NCI-H510A treated with DMSO at 0.1 percent for 48 hours (cell line): ENCODE data around the gene UGP2.
A peak's percentile ranks its signal among the peaks of the same experiment; 100 is the strongest.
"Not testable (repeated sequence)": the region's sequence is repeated elsewhere in the genome, so short reads cannot be mapped to it uniquely, and the experiment has no call there.

Experiments
- DNase-seq: peaks from one replicate; lab custom pipeline; 2025; lab: John Stamatoyannopoulos, UW

Gene UGP2

DNA sequence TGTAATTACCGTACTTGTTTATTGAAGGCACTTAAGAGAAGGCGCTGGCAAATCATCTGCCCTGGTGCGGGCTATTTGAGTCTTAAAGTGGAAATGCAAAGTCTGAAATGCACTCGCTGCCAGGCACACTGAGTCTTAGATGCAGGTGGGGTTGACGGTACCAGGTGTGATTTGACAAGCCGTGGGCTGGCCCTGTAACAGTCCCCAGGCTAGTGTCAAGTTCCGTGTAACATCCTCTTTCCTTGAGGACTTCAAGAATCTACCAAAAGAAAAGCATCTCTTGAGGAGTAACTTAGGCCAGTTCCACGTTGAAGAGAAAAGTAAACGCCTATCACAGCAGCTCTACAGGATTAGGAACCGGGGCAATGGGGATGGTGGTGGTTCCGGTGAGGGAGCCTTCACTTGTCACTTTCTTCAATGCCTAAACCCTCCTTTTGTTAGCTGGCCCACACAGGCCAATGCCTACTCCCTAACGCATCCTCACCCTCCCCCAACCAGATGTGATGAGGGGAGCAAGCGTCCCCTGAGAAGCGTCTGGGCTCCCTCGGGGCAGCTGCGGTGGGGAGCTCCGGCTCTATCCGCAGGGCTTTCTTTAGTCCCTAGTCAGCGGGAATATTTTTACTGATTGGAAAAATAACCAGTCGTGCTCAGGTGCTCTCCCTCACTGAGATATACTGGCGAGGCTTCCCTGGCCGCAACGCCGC, 1.5 kb upstream of the UGP2 start:
- no peak for DNase-seq

GRCh38 chr2:63840785-63841253, 877 bp upstream of the UGP2 start:
- peak; percentile 96 for DNase-seq

- DNase-seq = peak; percentile 39
These were observed 709 bp downstream of the UGP2 start for GRCh38 chr2:63842149-63843061.

DNA sequence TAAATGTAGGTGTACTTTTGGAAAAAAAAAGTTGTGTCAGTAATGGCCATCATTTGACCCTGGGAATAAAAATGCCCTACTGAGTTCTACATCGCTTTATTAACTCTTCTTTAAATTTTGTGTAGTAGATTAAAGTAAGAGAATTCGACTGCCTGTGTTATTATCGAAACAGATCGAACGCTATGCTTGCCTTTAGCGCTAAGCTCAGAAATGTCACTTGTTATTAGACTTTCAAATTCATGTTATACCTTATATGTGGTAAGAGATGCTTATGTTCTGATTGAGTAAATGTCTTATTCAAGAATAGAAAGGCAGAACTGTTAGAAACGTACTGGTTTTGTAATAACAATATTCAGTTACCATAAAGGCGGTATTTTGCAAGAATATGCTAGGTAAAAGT, 1.4 kb downstream of the UGP2 start:
- DNase-seq = no peak

- DNase-seq = no peak
These were observed 2.1 kb downstream of the UGP2 start for GRCh38 chr2:63843791-63844190.

GRCh38 chr2:63844616-63845015, 2.9 kb downstream of the UGP2 start:
- no peak for DNase-seq

DNA sequence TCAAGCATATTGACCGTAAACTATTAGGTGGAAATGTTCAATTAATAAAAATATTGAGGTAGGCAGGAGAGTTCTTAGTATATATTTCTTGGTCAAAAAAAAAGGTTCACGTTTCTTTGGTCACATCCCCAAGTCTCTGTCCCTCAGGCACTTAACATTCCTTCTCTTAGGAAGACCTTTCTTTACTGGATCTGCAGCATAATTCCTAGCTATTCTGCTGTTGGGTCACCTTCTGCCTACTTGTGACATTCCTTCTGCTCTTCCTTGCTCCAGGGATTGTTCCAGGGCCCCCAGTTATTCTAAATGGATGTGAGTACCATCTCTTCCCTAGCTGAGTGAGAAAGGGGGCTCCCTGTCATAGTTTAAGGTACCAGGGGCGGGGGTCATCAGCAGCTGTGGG, 4.2 kb downstream of the UGP2 start:
- DNase-seq = no peak

- no peak for DNase-seq
These were observed 4.8 kb downstream of the UGP2 start for GRCh38 chr2:63846487-63846886.

- not testable (repeated sequence) for DNase-seq
These were observed 5.9 kb downstream of the UGP2 start for GRCh38 chr2:63847571-63847970.

- no peak for DNase-seq
These were observed 7.9 kb downstream of the UGP2 start for GRCh38 chr2:63849381-63850203.

- DNase-seq = no peak
These were observed 8.5 kb downstream of the UGP2 start for GRCh38 chr2:63850204-63850571.

DNA sequence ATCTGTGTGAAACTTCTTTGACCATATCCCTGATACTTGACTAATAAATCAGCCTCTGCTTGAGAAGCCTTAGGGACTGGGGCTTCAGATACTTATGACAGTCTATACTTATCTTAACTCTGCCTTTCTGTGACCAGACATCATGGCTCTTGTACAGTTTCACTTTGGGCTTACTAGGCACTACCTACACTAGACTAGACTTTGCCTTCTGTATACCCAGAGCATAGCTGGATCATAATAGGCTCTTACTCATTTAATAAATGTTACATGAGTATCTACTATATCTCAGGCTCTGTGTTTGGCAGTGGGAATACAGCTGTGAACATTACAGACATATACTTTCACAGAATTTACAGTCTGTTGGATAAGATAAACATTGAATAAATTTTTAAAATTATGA, 9.0 kb downstream of the UGP2 start:
- no peak for DNase-seq

GRCh38 chr2:63851691-63852311, 10.1 kb downstream of the UGP2 start:
- DNase-seq = no peak

GRCh38 chr2:63853527-63854310, 12.0 kb downstream of the UGP2 start:
- DNase-seq = no peak

GRCh38 chr2:63855418-63856302, 14.0 kb downstream of the UGP2 start:
- no peak for DNase-seq

DNA sequence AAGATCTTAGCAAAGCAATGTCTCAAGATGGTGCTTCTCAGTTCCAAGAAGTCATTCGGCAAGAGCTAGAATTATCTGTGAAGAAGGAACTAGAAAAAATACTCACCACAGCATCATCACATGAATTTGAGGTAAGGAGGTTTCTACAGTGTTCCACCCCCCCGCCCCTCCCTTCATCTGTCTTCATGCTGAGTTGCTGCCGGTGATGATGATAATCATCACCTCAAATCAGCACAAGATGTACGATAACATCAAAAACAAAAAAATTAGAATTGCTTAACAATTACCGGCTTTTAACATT, 14.6 kb downstream of the UGP2 start:
- DNase-seq = no peak

DNA sequence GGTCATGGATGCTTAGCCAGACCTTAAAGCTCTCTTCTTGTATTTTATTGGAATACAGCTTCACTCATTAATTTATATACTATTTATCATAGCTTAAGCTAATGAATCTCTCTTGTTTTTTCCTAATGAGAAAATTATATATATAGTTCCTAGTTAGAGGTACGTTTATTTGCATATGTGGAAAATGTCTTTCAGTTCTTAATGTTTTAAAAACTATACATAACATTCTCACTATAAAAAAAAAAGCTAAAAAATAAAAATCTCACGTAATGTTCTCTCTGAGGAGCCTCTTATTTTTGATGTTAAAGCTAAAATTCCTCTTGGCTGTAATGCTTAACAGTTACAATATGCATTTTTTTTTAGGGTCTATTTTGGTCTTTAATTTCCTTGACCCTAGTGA, 16.6 kb downstream of the UGP2 start:
- DNase-seq = no peak

DNA sequence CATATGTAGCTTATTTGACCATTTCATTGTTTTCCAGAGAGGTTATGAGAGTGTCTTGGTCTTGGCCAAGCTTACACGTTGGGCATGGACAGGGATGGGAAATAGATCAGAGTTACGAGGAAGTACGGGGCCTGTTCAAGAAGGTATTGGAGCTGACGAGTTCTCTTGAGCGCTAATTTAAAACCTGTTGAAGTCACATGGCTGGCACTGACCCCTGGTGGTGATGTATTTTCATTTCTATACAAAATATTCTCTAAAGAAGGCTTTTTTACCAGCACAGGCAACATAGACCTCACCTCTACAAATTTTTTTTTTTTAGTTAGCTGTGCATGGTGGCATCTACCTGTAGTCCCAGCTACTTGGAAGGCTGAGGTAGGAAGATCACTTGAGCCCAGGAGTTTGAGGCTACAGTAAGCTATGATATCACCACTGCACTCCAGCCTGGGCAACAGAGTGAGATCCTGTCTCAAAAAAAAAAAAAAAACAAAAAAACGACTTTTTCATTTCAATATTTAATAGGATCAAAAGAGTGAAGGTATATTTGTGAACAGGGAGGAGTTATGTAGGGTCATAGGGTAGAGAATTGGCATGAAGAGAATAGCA, 19.6 kb downstream of the UGP2 start:
- peak; percentile 31 for DNase-seq

GRCh38 chr2:63862806-63863205, 21.1 kb downstream of the UGP2 start:
- no peak for DNase-seq

DNA sequence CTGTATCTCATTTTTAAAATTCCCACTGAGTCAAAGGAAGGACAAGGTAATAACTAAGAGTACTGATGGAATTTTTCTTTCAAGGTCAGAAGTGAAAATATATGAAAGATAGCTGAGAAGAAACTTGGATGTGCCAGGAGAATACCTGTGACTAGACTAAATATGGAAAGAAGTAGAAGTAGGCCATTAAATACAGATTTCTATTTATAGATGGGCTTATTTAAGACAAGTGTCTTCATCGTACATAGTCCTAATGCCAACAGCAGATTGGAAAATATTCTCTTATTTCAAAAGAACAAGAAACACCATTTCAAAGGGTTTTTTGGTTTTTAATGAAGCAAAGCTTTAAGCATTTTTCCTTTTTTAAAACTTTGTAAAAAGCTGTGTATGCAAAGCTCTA, 22.0 kb downstream of the UGP2 start:
- DNase-seq = no peak
